HepG2 (cell line): ENCODE results near the gene TTC21B. TPM values are rescaled to one million over a fixed set of nuclear protein-coding genes. Genes with fewer than 3 reads are reported as not detected.

ENCODE experiments used
- CBX5 ChIP-seq: sonication (generic); formaldehyde crosslinking; IDR thresholded peaks from 2 replicates; pipeline ENCODE4 v1.4.0; 2020; ENCODE audit warnings: missing genetic modification reagents, borderline replicate concordance
- FOXA3 ChIP-seq: IDR thresholded peaks from 2 replicates; pipeline ENCODE4 v1.6.1; 2016; ENCODE audit warnings: missing genetic modification reagents, missing compliant biosample characterization
- GLMP ChIP-seq: sonication (generic); formaldehyde crosslinking; IDR thresholded peaks from 2 replicates; pipeline ENCODE4 v1.9.0; 2021; ENCODE audit warnings: missing genetic modification reagents, mild to moderate bottlenecking, borderline replicate concordance
- IKZF5 ChIP-seq: IDR thresholded peaks from 2 replicates; pipeline ENCODE4 v1.6.1; 2018; ENCODE audit warnings: missing genetic modification reagents, mild to moderate bottlenecking, missing compliant biosample characterization
- LCORL ChIP-seq, 2 experiments: fragments of 450-650 bp in 1 of 2; sonication (generic) in 1 of 2; formaldehyde crosslinking in 1 of 2; IDR thresholded peaks; 2 replicates each; pipeline versions ENCODE4 v1.5.0 to v1.6.1; 2017 to 2020; ENCODE audit warnings: antibody characterized with exemption in 1 of 2, missing genetic modification reagents in 1 of 2
- NRL ChIP-seq: sonication (generic); formaldehyde crosslinking; IDR thresholded peaks from 2 replicates; pipeline ENCODE4 v1.5.0; 2020; ENCODE audit warnings: missing genetic modification reagents, mild to moderate bottlenecking, moderate library complexity, borderline replicate concordance
- RBAK ChIP-seq: sonication (generic); formaldehyde crosslinking; IDR thresholded peaks from 2 replicates; pipeline ENCODE4 v1.5.1; 2020; ENCODE audit warnings: mild to moderate bottlenecking, missing genetic modification reagents
- RELA ChIP-seq: sonication (generic); formaldehyde crosslinking; IDR thresholded peaks from 2 replicates; pipeline ENCODE4 v1.4.0; 2020; ENCODE audit warnings: missing genetic modification reagents
- TCF12 ChIP-seq, 2 experiments: fragments of 450-650 bp in 1 of 2; sonication (generic) in 1 of 2; formaldehyde crosslinking in 1 of 2; IDR thresholded peaks; 2 replicates each; pipeline versions ENCODE4 v1.6.1 to v1.8.0; 2017 to 2022; ENCODE audit warnings: antibody characterized with exemption in 1 of 2, mild to moderate bottlenecking in 1 of 2, missing genetic modification reagents in 1 of 2, moderate library complexity in 1 of 2
- U2AF1 ChIP-seq: fragments of 200-400 bp; formaldehyde crosslinking; optimal IDR thresholded peaks from 2 replicates; pipeline ENCODE3; 2017; ENCODE audit warnings: mild to moderate bottlenecking, low read depth, low read length
- ZBTB4 ChIP-seq: sonication (generic); formaldehyde crosslinking; IDR thresholded peaks from 2 replicates; pipeline ENCODE4 v1.4.0; 2020; ENCODE audit warnings: missing genetic modification reagents, mild to moderate bottlenecking, borderline replicate concordance
- ZNF205 ChIP-seq: IDR thresholded peaks from 2 replicates; pipeline ENCODE4 v1.6.1; 2018; ENCODE audit warnings: missing biosample characterization, missing genetic modification reagents
- ZNF574 ChIP-seq: sonication (generic); formaldehyde crosslinking; IDR thresholded peaks from 2 replicates; pipeline ENCODE4 v1.4.0; 2020; ENCODE audit warnings: missing genetic modification reagents
- ZNF639 ChIP-seq: conservative IDR thresholded peaks from 2 replicates; pipeline ENCODE4 v1.6.1; 2018; ENCODE audit warnings: missing genetic modification reagents
- polyA plus RNA-seq, 8 experiments: library from polyadenylated mRNA; depleted of rRNA in 3 of 8; stranded (reverse) in 7 of 8; unstranded in 1 of 8; fragments of >200 nt; fragmentation: Illumina TruSeq in 4 of 8; extraction: Trizol in 4 of 8; gene quantifications; 2 replicates each; pipeline versions ENCODE4 v1.2.1 to v1.2.3, GENCODE V29; 2011 to 2016; ENCODE audit warnings: low read depth in 4 of 8, missing spikeins in 1 of 8, mixed read lengths in 1 of 8; ENCODE audit not compliant: insufficient read depth in 1 of 8
- total RNA-seq, 5 experiments: library from RNA; depleted of rRNA; stranded (reverse); fragments of >200 nt; fragmentation: Illumina TruSeq; extraction: Trizol; gene quantifications; 2 replicates each; pipeline ENCODE4 v1.2.3, GENCODE V29; 2016; ENCODE audit warnings: low read depth in 1 of 5
- TF ChIP-seq, protein P1 (sequence below): sonication (generic); formaldehyde crosslinking; IDR thresholded peaks from 2 replicates; pipeline ENCODE4 v1.5.0; 2020; ENCODE audit warnings: missing genetic modification reagents, mild to moderate bottlenecking, borderline replicate concordance

Gene TTC21B
- total and polyA plus RNA-seq, 2 of the 13 experiments (the other 11 are each of a cell fraction or from before 2014, with no cell fraction given): 39.1 to 67.1 TPM

DNA sequence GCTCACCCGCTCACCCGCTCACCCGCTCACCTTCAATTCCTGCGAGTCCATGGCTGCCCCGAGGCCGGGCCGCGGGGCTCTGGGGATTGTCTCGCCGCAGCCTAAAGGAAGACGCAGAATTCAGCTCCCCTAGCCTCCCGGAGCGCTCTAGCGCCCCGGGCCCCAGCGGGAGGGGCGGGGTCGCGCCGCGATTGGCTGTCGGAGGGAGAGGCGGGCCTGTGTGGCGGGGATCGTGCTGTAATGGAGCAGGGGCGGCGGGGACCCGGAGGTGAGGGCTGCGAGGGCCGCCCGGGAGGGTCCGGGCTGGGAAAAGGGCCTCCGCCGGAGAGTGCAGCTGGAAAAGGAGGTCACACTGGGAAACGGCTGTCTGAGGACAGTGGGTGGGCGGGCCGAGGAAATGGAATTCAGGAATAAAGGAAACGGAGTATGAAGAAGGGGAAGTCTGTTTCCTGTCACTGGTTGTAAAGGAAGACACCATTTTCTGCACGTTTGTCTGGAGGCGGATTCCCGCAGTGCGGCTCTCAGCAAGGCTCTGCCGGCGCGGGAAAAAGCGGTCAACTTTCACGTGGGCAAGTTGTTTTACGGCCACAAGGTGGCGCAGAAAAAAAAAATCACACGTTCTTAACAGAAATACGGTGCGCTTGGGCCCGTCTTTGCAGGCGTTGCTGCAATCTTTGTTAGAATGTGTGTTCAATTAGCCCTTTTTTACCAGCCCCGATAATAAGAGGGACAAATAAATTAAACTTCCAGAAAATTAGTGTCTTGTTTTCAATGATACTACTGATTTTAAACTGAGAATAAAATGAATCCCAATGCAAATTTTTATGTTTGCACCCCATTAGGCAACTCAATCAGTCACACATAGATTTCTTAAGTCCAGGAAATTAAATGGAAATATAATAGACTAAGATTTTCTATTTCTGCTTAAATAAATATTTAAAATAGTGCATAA is at the start of gene TTC21B (continued):
- TF ChIP-seq ZNF574 (CRISPR knock-in tag): peak; percentile 84
- TF ChIP-seq NRL (CRISPR knock-in tag): peak; percentile 81
- no peak for TF ChIP-seq LCORL (IDR thresholded peaks at IDR 0.05)
- no peak; the same call in 1 of the 2 replicates for TF ChIP-seq LCORL (CRISPR knock-in tag; IDR thresholded peaks at IDR 0.05)
- TF ChIP-seq GLMP (CRISPR knock-in tag): no peak
- TF ChIP-seq TCF12 (IDR thresholded peaks at IDR 0.05): no peak
- peak; percentile 71 for TF ChIP-seq TCF12 (CRISPR knock-in tag; IDR thresholded peaks at IDR 0.05)
- peak; percentile 45; the same call in 1 of the 2 replicates for TF ChIP-seq ZNF639
- TF ChIP-seq RELA (CRISPR knock-in tag): peak; percentile 33; the same call in 1 of the 2 replicates
- TF ChIP-seq IKZF5 (CRISPR knock-in tag): peak; percentile 91
- no peak for TF ChIP-seq RBAK
- peak; percentile 86 for TF ChIP-seq ZBTB4 (CRISPR knock-in tag)
- TF ChIP-seq FOXA3 (CRISPR knock-in tag): no peak
- TF ChIP-seq CBX5 (CRISPR knock-in tag): peak; percentile 78; the same call in 1 of the 2 replicates
- TF ChIP-seq, protein P1, sequence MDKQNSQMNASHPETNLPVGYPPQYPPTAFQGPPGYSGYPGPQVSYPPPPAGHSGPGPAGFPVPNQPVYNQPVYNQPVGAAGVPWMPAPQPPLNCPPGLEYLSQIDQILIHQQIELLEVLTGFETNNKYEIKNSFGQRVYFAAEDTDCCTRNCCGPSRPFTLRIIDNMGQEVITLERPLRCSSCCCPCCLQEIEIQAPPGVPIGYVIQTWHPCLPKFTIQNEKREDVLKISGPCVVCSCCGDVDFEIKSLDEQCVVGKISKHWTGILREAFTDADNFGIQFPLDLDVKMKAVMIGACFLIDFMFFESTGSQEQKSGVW (CRISPR knock-in tag): no peak; the same call in 1 of the 2 replicates
- peak; percentile 92 for TF ChIP-seq ZNF205 (CRISPR knock-in tag)
- TF ChIP-seq U2AF1: no peak
